GM12878 (cell line): ENCODE data around the gene NHERF1. TPM values are rescaled to one million over a fixed set of nuclear protein-coding genes. Genes with fewer than 3 reads are reported as not detected.

Experiments
- ATAC-seq: fragments of 200-7000 bp; cut with Tn5 transposase; 3 replicates; pipeline ENCODE4 v1.9.1; 2020; ENCODE audit warnings: mild to moderate bottlenecking, moderate library complexity
- BruUV-seq: library from RNA; stranded (reverse); fragments of 400-500 nt; replicated peaks from 2 replicates; lab custom pipeline; 2021; lab: Mats Ljungman, UMichigan
- CTCF ChIA-PET: fragments of 300-600 bp; sonication (Branson Sonifier 250); formaldehyde crosslinking; extraction: SDS; loops from one replicate; lab custom pipeline; 2021; ENCODE audit warnings: inconsistent platforms; lab: Yijun Ruan, JAX
- POLR2A ChIA-PET: fragments of 350-600 bp; formaldehyde crosslinking; extraction: SDS; loops from one replicate; lab custom pipeline; 2021; ENCODE audit warnings: inconsistent platforms; lab: Charles Lee
- RAD21 ChIA-PET: fragments of 300-600 bp; sonication (Branson Sonifier 250); formaldehyde crosslinking; loops from one replicate; lab custom pipeline; 2023; ENCODE audit warnings: antibody characterized with exemption; ENCODE audit not compliant: unreplicated experiment; lab: Charles Lee
- SMC1A ChIA-PET: fragments of 300-600 bp; sonication (Branson Sonifier 250); formaldehyde crosslinking; loops from one replicate; lab custom pipeline; 2023; ENCODE audit not compliant: unreplicated experiment, uncharacterized antibody; lab: Charles Lee
- DNase-seq: peaks from one replicate; pipeline ENCODE4 v3.0.0-alpha.2; 2011; ENCODE audit warnings: low read depth, low spot score
- FAIRE-seq: peaks from 3 replicates; lab custom pipeline; 2011; peaks lifted over from hg19 to GRCh38; lab: Jason Lieb, UNC
- H2AFZ ChIP-seq: 2 replicates; pipeline ENCODE4 v1.6.0; 2011; ENCODE audit warnings: low read depth, low read length, control low read depth; ENCODE audit not compliant: control insufficient read depth
- H3K27ac ChIP-seq: 2 replicates; pipeline ENCODE4 v1.5.1; 2011; ENCODE audit warnings: control low read depth; ENCODE audit not compliant: control insufficient read depth, insufficient read depth
- H3K27me3 ChIP-seq, 2 experiments: replicated peaks in 1 of 2; 2 replicates each; pipeline versions ENCODE4 v1.6.0 to v1.6.1; 2011; ENCODE audit warnings: low read length in 1 of 2; ENCODE audit not compliant: control insufficient read depth in 2 of 2, insufficient read depth in 2 of 2
- H3K36me3 ChIP-seq, 2 experiments: 2 replicates each; pipeline ENCODE4 v1.5.1; 2011; ENCODE audit warnings: low read length in 1 of 2; ENCODE audit not compliant: control insufficient read depth in 2 of 2, insufficient read depth in 2 of 2
- H3K4me1 ChIP-seq: 2 replicates; pipeline ENCODE4 v1.6.1; 2011; ENCODE audit warnings: mild to moderate bottlenecking, low read length, moderate library complexity, mixed read lengths; ENCODE audit not compliant: control insufficient read depth, insufficient read depth
- H3K4me2 ChIP-seq: 2 replicates; pipeline ENCODE4 v1.6.0; 2011; ENCODE audit warnings: control low read depth; ENCODE audit not compliant: control insufficient read depth, insufficient read depth
- H3K4me3 ChIP-seq: fragments of 200-600 bp; sonication (generic); 2 replicates; pipeline ENCODE4 v1.5.1; 2016
- H3K79me2 ChIP-seq: 2 replicates; pipeline ENCODE4 v1.6.0; 2011; ENCODE audit warnings: low read length; ENCODE audit not compliant: control insufficient read depth, insufficient read depth
- H3K9ac ChIP-seq: 2 replicates; pipeline ENCODE4 v1.8.0; 2011; ENCODE audit warnings: low read length, control low read depth, mixed read lengths; ENCODE audit not compliant: control insufficient read depth, insufficient read depth
- H3K9me3 ChIP-seq: replicated peaks from 3 replicates; pipeline ENCODE4 v1.5.1; 2011; ENCODE audit warnings: mild to moderate bottlenecking, low read length; ENCODE audit not compliant: control insufficient read depth, insufficient read depth
- H4K20me1 ChIP-seq: 2 replicates; pipeline ENCODE4 v1.6.0; 2011; ENCODE audit not compliant: control insufficient read depth, insufficient read depth
- BCL11A ChIP-seq: IDR thresholded peaks from 2 replicates; pipeline ENCODE4 v1.6.1; 2011; ENCODE audit warnings: low read depth, low read length
- BHLHE40 ChIP-seq, 2 experiments: fragments of 450-650 bp in 1 of 2; IDR thresholded peaks; 2 replicates each; pipeline ENCODE4 v1.6.1; 2011 to 2017; ENCODE audit warnings: low read depth in 2 of 2, borderline replicate concordance in 1 of 2, improper control_type of control experiment in 1 of 2, low read length in 1 of 2, mild to moderate bottlenecking in 1 of 2
- EGR1 ChIP-seq, 2 experiments: IDR thresholded peaks; 1 replicate in 1 of 2; 2 replicates in 1 of 2; pipeline ENCODE4 v1.6.1; 2011 to 2012; ENCODE audit warnings: low read depth in 2 of 2, low read length in 2 of 2, borderline replicate concordance in 1 of 2, mild to moderate bottlenecking in 1 of 2, moderate library complexity in 1 of 2
- ELK1 ChIP-seq: IDR thresholded peaks from 2 replicates; pipeline ENCODE4 v1.6.1; 2012; ENCODE audit warnings: low read depth, low read length, improper control_type of control experiment
- IKZF1 ChIP-seq: fragments of 450-650 bp; conservative IDR thresholded peaks from 2 replicates; pipeline ENCODE4 v1.6.1; 2017; ENCODE audit warnings: antibody characterized with exemption, mild to moderate bottlenecking
- POU2F2 ChIP-seq: IDR thresholded peaks from 3 replicates; pipeline ENCODE4 v1.6.1; 2011; ENCODE audit warnings: low read depth, mild to moderate bottlenecking, low read length, borderline replicate concordance
- REST ChIP-seq: IDR thresholded peaks from 2 replicates; pipeline ENCODE4 v1.6.1; 2012; ENCODE audit warnings: mild to moderate bottlenecking, low read depth, low read length
- TARDBP ChIP-seq: IDR thresholded peaks from 2 replicates; pipeline ENCODE4 v1.6.1; 2016; ENCODE audit warnings: borderline replicate concordance
- TCF12 ChIP-seq: IDR thresholded peaks from 2 replicates; pipeline ENCODE4 v1.6.1; 2011; ENCODE audit warnings: low read depth, mild to moderate bottlenecking, low read length
- WGBS: methylation state at CpG from one replicate; pipeline ENCODE4 v1.1.6; 2016; ENCODE audit warnings: low lambda C conversion rate; ENCODE audit not compliant: insufficient replicate concordance, insufficient coverage; ENCODE audit errors: missing lambda C conversion rate; 5-methylcytosine and 5-hydroxymethylcytosine counted together
- in situ Hi-C: fragments of 300-500 bp; cut with MboI; formaldehyde crosslinking; loops from 9 replicates; pipeline ENCODE4 v1.14.3; 2018; ENCODE audit warnings: mixed read lengths
- intact Hi-C: fragments of 100-400 bp; cut with micrococcal nuclease; formaldehyde crosslinking; loops from one replicate; pipeline ENCODE4 v1.14.2; 2022; ENCODE audit not compliant: unreplicated experiment
- polyA plus RNA-seq, 11 experiments: library from polyadenylated mRNA; depleted of rRNA in 4 of 11; unstranded in 6 of 11; stranded (reverse) in 5 of 11; fragments of >200 nt; fragmentation: Nextera tagmentation in 4 of 11; fragmentation: Illumina TruSeq in 1 of 11; extraction: Ambion mirVana in 4 of 11; extraction: Trizol in 1 of 11; gene quantifications; 1 replicate in 1 of 11; 2 replicates in 10 of 11; pipeline versions ENCODE4 v1.2.1 to v1.2.3, GENCODE V29; 2011 to 2016; ENCODE audit warnings: inconsistent platforms in 2 of 11, missing spikeins in 2 of 11, low read depth in 1 of 11
- total RNA-seq, 4 experiments: library from RNA; depleted of rRNA in 3 of 4; stranded (reverse); fragments of >200 nt in 3 of 4; fragmentation: Illumina TruSeq in 1 of 4; extraction: Trizol in 1 of 4; gene quantifications; 2 replicates each; pipeline versions ENCODE4 v1.2.1 to v1.2.3, GENCODE V29; 2013 to 2021

Gene NHERF1
- total and polyA plus RNA-seq, 10 of the 15 experiments (the other 5 are each of a cell fraction or from before 2014, with no cell fraction given), result 13.4 to 61.6 (median 39.0) TPM

DNA sequence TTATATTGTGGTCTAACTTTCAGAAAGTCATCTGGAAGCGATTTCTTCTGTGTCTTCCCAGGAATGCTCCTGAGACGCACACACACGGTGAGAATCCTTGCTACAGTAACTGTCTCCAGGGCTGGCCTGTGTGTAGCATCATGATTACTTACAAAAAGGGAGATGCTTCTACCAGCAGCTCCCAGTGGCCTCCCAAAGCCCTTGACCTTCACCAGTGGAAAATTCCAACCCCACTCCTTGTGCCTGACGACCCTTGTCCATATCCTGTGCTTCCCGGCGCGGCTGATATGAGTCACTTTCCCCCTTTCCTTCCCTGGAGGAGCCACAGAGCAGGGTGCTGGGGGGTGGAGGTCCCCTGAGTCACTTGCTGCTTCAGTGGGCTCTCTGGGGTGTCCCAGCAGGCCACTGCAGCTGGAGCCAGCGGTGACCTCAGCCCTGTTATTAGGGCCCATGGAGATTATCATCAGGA lies 49.8 kb downstream of the NHERF1 start:
- FAIRE-seq, result no peak
- no peak for TF ChIP-seq BCL11A
- no peak for TF ChIP-seq REST
- no peak for TF ChIP-seq POU2F2
- TF ChIP-seq ELK1, result no peak
- no peak for TF ChIP-seq BHLHE40 (IDR thresholded peaks at IDR 0.05; ENCODE audit: borderline replicate concordance in 1 of 2, low read depth in 2 of 2, low read length in 1 of 2)
- TF ChIP-seq TARDBP, result no peak
- no peak for TF ChIP-seq IKZF1
- no peak for TF ChIP-seq TCF12
- TF ChIP-seq EGR1 (IDR thresholded peaks at IDR 0.05; ENCODE audit: borderline replicate concordance in 1 of 2, low read depth in 2 of 2, low read length in 2 of 2), result no peak
- Histone ChIP-seq H3K9ac (no peak overlapping the region), H3K4me3 (no peak overlapping the region), H3K4me2 (no peak overlapping the region), H3K9me3 (no peaks in the 10 kb centered on the region), H3K4me1 (no peaks in the 10 kb centered on the region), H3K27me3 (no peaks in the 10 kb centered on the region), H4K20me1 (no peaks in the 10 kb centered on the region), H2AFZ (no peak overlapping the region), H3K36me3 (peaks cover 4 to 6% of the 10 kb centered on the region in 2 experiments; a peak in 3 of 4 replicates), H3K27ac (no peak overlapping the region), H3K79me2 (no peaks in the 10 kb centered on the region)
- WGBS, result 90% methylated on average over 8 of the region's 8 CpGs
- ChIA-PET RAD21 (no interaction called here), POLR2A (no interaction called here), SMC1A (no interaction called here), CTCF (interaction anchor here (1.0 kb wide), 1 partner anchor 61 kb away, joined by 3 read pairs; no protein-coding TSS in a partner anchor)
- BruUV-seq, result no TSS peak
- ATAC-seq, result no peak
- intact Hi-C loops (no loop called here), in situ Hi-C loops (no loop called here)
- DNase-seq, result no peak
